Stimulated activated CD4-positive, alpha-beta T cell treated with anti-CD3 and anti-CD28 coated beads, Interleukin-12 subunit alpha, Interleukin-12 subunit beta, amount 100 ng/mL, for 48 hours (primary cell): ENCODE data around the gene STK10.
A peak's percentile ranks its signal among the peaks of the same experiment; 100 is the strongest.
"Not testable (repeated sequence)": the region's sequence is repeated elsewhere in the genome, so short reads cannot be mapped to it uniquely, and the experiment has no call there.

ENCODE experiments used
- DNase-seq, 3 donors: peaks; one replicate each; pipeline ENCODE4 v3.0.0-alpha.2; 2020; ENCODE audit warnings: low read depth in 2 of 3, low spot score in 1 of 3

The STK10 gene

GRCh38 chr5:172188033-172188892 is at the start of gene STK10:
Gene STK10 (minus strand): TSS chr5:172188224. CDS start chr5:172188042, 182 bp downstream.
- DNase-seq: peak; percentile 80 to 88 (median 84)

- DNase-seq: no peak
Observed at GRCh38 chr5:172235827-172236736, 48.1 kb upstream of the STK10 start.

GRCh38 chr5:172235132-172235780 is 47.2 kb upstream of the STK10 start:
- no peak for DNase-seq

- DNase-seq: no peak
Observed at GRCh38 chr5:172234031-172234430, 46.0 kb upstream of the STK10 start.

- no peak for DNase-seq
Observed at GRCh38 chr5:172229904-172230303, 41.9 kb upstream of the STK10 start.

GRCh38 chr5:172224996-172225395 is 37.0 kb upstream of the STK10 start:
- DNase-seq: no peak

- peak; percentile 42 to 73 (median 66) for DNase-seq
Observed at GRCh38 chr5:172223901-172224873, 36.2 kb upstream of the STK10 start.

- no peak for DNase-seq
Observed at GRCh38 chr5:172219296-172219695, 31.3 kb upstream of the STK10 start.

- no peak for DNase-seq
Observed at GRCh38 chr5:172216345-172216744, 28.3 kb upstream of the STK10 start.

- no peak for DNase-seq
Observed at GRCh38 chr5:172213126-172213525, 25.1 kb upstream of the STK10 start.

- no peak for DNase-seq
Observed at GRCh38 chr5:172211676-172212075, 23.7 kb upstream of the STK10 start.

- no peak for DNase-seq
Observed at GRCh38 chr5:172209714-172210113, 21.7 kb upstream of the STK10 start.

- no peak for DNase-seq
Observed at GRCh38 chr5:172207511-172207910, 19.5 kb upstream of the STK10 start.

GRCh38 chr5:172205984-172206383 is 18.0 kb upstream of the STK10 start:
- DNase-seq: not testable (repeated sequence)

GRCh38 chr5:172200476-172200875 is 12.5 kb upstream of the STK10 start:
- DNase-seq: no peak

GRCh38 chr5:172199446-172199845 is 11.4 kb upstream of the STK10 start:
- DNase-seq: no peak

GRCh38 chr5:172197775-172198174 is 9.8 kb upstream of the STK10 start:
- DNase-seq: not testable (repeated sequence)

GRCh38 chr5:172194985-172195774 is 7.2 kb upstream of the STK10 start:
- DNase-seq: no peak

GRCh38 chr5:172193872-172194271 is 5.8 kb upstream of the STK10 start, which contains the start of gene EFCAB9:
Gene EFCAB9 (plus strand): TSS chr5:172194172. CDS start chr5:172194173, 1 bp downstream.
- DNase-seq: no peak
